ENCODE results near the gene SEMA4D.

The SEMA4D gene

GRCh38 chr9:89339807-89340206 lies 158.1 kb downstream of the SEMA4D start:
- no peak overlapping the region for H3K4me3 ChIP-seq (ENCODE audit: control insufficient read depth, low read depth, low read length)
- TF ChIP-seq CTCF (IDR thresholded peaks at IDR 0.05; ENCODE audit: control insufficient read depth, insufficient read depth, low read depth, low read length, missing control alignments), result no peak
- DNase-seq (ENCODE audit: low read depth), result no peak

GRCh38 chr9:89330513-89330912 lies 167.4 kb downstream of the SEMA4D start:
- no peak for TF ChIP-seq CTCF (IDR thresholded peaks at IDR 0.05; ENCODE audit: control insufficient read depth, insufficient read depth, low read depth, low read length, missing control alignments)
- no peak overlapping the region for H3K4me3 ChIP-seq (ENCODE audit: control insufficient read depth, low read depth, low read length)
- DNase-seq (ENCODE audit: low read depth), result no peak

- DNase-seq (ENCODE audit: low read depth), result no peak
- TF ChIP-seq CTCF (IDR thresholded peaks at IDR 0.05; ENCODE audit: control insufficient read depth, insufficient read depth, low read depth, low read length, missing control alignments), result no peak
- no peak overlapping the region for H3K4me3 ChIP-seq (ENCODE audit: control insufficient read depth, low read depth, low read length)
Measured at GRCh38 chr9:89329917-89330316, 168.0 kb downstream of the SEMA4D start.

- H3K4me3 ChIP-seq (ENCODE audit: control insufficient read depth, low read depth, low read length), result no peak overlapping the region
- DNase-seq (ENCODE audit: low read depth), result no peak
- no peak for TF ChIP-seq CTCF (IDR thresholded peaks at IDR 0.05; ENCODE audit: control insufficient read depth, insufficient read depth, low read depth, low read length, missing control alignments)
Measured at GRCh38 chr9:89328064-89328463, 169.8 kb downstream of the SEMA4D start.

- no peak for TF ChIP-seq CTCF (IDR thresholded peaks at IDR 0.05; ENCODE audit: control insufficient read depth, insufficient read depth, low read depth, low read length, missing control alignments)
- DNase-seq (ENCODE audit: low read depth), result no peak
- H3K4me3 ChIP-seq (ENCODE audit: control insufficient read depth, low read depth, low read length), result no peak overlapping the region
Measured at GRCh38 chr9:89325733-89326132, 172.2 kb downstream of the SEMA4D start.

GRCh38 chr9:89323390-89323789 lies 174.5 kb downstream of the SEMA4D start:
- no peak for DNase-seq (ENCODE audit: low read depth)
- H3K4me3 ChIP-seq (ENCODE audit: control insufficient read depth, low read depth, low read length), result no peak overlapping the region
- no peak for TF ChIP-seq CTCF (IDR thresholded peaks at IDR 0.05; ENCODE audit: control insufficient read depth, insufficient read depth, low read depth, low read length, missing control alignments)

Measured in AG09309 (cell line).